ENCODE data around the gene CTRB2.

DNA sequence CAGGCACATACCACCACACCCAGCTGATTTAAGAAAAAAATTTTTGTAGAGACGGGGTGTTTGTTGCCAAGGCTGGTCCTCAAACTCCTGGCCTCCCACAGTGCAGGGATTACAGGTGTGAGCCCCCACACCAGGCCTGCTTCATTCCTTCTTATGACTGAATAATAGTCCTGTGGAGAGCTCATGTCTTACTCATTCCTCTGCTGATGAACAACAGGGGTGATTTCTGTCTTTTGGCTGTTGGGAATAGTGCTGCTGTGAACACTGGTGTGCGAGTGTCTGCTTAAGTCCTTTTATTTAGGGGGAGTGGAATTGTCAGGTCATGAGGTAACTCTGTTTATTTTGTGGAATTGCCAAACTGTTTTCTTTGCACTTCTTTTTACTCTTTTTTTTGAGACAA lies 9.2 kb upstream of the CTRB2 start:
- TF ChIP-seq, protein P1, sequence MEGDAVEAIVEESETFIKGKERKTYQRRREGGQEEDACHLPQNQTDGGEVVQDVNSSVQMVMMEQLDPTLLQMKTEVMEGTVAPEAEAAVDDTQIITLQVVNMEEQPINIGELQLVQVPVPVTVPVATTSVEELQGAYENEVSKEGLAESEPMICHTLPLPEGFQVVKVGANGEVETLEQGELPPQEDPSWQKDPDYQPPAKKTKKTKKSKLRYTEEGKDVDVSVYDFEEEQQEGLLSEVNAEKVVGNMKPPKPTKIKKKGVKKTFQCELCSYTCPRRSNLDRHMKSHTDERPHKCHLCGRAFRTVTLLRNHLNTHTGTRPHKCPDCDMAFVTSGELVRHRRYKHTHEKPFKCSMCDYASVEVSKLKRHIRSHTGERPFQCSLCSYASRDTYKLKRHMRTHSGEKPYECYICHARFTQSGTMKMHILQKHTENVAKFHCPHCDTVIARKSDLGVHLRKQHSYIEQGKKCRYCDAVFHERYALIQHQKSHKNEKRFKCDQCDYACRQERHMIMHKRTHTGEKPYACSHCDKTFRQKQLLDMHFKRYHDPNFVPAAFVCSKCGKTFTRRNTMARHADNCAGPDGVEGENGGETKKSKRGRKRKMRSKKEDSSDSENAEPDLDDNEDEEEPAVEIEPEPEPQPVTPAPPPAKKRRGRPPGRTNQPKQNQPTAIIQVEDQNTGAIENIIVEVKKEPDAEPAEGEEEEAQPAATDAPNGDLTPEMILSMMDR (conservative IDR thresholded peaks at IDR 0.05): no peak
- no peak for TF ChIP-seq ZFX (IDR thresholded peaks at IDR 0.05)

Measured in C4-2B (cell line).